GM23338 (cell line): ENCODE data around the gene CNTN5. TPM values are rescaled to one million over a fixed set of nuclear protein-coding genes. Genes with fewer than 3 reads are reported as not detected.

Experiments
- ATAC-seq: fragments of 200-7000 bp; cut with Tn5 transposase; 3 replicates; pipeline ENCODE4 v1.9.1; 2020
- DNase-seq: peaks from one replicate; pipeline ENCODE4 v3.0.0-alpha.2; 2015; ENCODE audit warnings: low spot score
- H2AFZ ChIP-seq: fragments of 200-600 bp; sonication (generic); 2 replicates; pipeline ENCODE4 v1.8.0; 2016; ENCODE audit warnings: antibody characterized with exemption, mild to moderate bottlenecking, moderate library complexity
- H3F3A ChIP-seq: fragments of 200-600 bp; sonication (generic); replicated peaks from 2 replicates; pipeline ENCODE4 v1.8.0; 2017; ENCODE audit warnings: antibody characterized with exemption, mixed run types, low read depth
- H3K27ac ChIP-seq: fragments of 200-600 bp; sonication (generic); 2 replicates; pipeline ENCODE4 v1.6.1; 2016; ENCODE audit warnings: low read depth
- H3K27me3 ChIP-seq: fragments of 200-600 bp; sonication (generic); 2 replicates; pipeline ENCODE4 v1.8.0; 2016; ENCODE audit warnings: mild to moderate bottlenecking, mixed run types, moderate library complexity; ENCODE audit not compliant: insufficient read depth
- H3K36me3 ChIP-seq: fragments of 200-600 bp; sonication (generic); 2 replicates; pipeline ENCODE4 v1.8.0; 2016; ENCODE audit warnings: mild to moderate bottlenecking; ENCODE audit not compliant: insufficient read depth
- H3K4me1 ChIP-seq: fragments of 200-600 bp; sonication (generic); 2 replicates; pipeline ENCODE4 v1.8.0; 2016; ENCODE audit warnings: mild to moderate bottlenecking, moderate library complexity; ENCODE audit not compliant: insufficient read depth
- H3K4me2 ChIP-seq: fragments of 200-600 bp; sonication (generic); 2 replicates; pipeline ENCODE4 v1.7.1; 2017; ENCODE audit warnings: mixed run types
- H3K4me3 ChIP-seq: fragments of 200-600 bp; sonication (generic); 2 replicates; pipeline ENCODE4 v1.6.1; 2016; ENCODE audit warnings: mixed run types
- H3K79me2 ChIP-seq: fragments of 200-600 bp; sonication (generic); replicated peaks from 2 replicates; pipeline ENCODE4 v1.8.0; 2017; ENCODE audit warnings: mild to moderate bottlenecking; ENCODE audit not compliant: insufficient read depth
- H3K9me2 ChIP-seq: fragments of 200-600 bp; sonication (generic); 2 replicates; pipeline ENCODE4 v1.8.0; 2017; ENCODE audit not compliant: insufficient read depth
- H4K20me1 ChIP-seq: fragments of 200-600 bp; sonication (generic); replicated peaks from 2 replicates; pipeline ENCODE4 v1.8.0; 2017; ENCODE audit warnings: mild to moderate bottlenecking; ENCODE audit not compliant: insufficient read depth
- H3K27ac Mint-ChIP-seq: 2 replicates; pipeline ENCODE4 v1.8.0; 2020; ENCODE audit warnings: inconsistent platforms, mild to moderate bottlenecking, moderate library complexity, mixed read lengths
- H3K27me3 Mint-ChIP-seq: 3 replicates; pipeline ENCODE4 v1.8.0; 2022; ENCODE audit warnings: low read depth, mild to moderate bottlenecking, moderate library complexity, mixed read lengths, inconsistent platforms; ENCODE audit not compliant: insufficient read depth, poor library complexity
- H3K36me3 Mint-ChIP-seq: 3 replicates; pipeline ENCODE4 v1.8.0; 2021; ENCODE audit warnings: low read depth, mild to moderate bottlenecking, inconsistent platforms, moderate library complexity, mixed read lengths
- H3K4me1 Mint-ChIP-seq: 3 replicates; pipeline ENCODE4 v1.8.0; 2020; ENCODE audit warnings: mild to moderate bottlenecking, inconsistent platforms, mixed read lengths
- H3K4me3 Mint-ChIP-seq: 3 replicates; pipeline ENCODE4 v1.8.0; 2021; ENCODE audit warnings: moderate library complexity, mild to moderate bottlenecking, inconsistent platforms, mixed read lengths
- H3K9me3 Mint-ChIP-seq: 3 replicates; pipeline ENCODE4 v1.8.0; 2020; ENCODE audit warnings: moderate library complexity, mild to moderate bottlenecking, inconsistent platforms, mixed read lengths
- CREB1 ChIP-seq: fragments of 250-450 bp; sonication (Bioruptor Pico); IDR thresholded peaks from 2 replicates; pipeline ENCODE4 v1.5.0; 2020; ENCODE audit warnings: low read depth, mild to moderate bottlenecking, moderate library complexity
- EZH2 ChIP-seq: fragments of 200-600 bp; sonication (generic); IDR thresholded peaks from one replicate; pipeline ENCODE4 v1.8.0; 2017; ENCODE audit warnings: antibody characterized with exemption, mild to moderate bottlenecking, low read depth; ENCODE audit not compliant: unreplicated experiment
- EZH2phosphoT487 ChIP-seq: fragments of 200-600 bp; sonication (generic); IDR thresholded peaks from one replicate; pipeline ENCODE4 v1.8.1; 2018; ENCODE audit warnings: antibody characterized with exemption; ENCODE audit not compliant: unreplicated experiment
- JUNB ChIP-seq: IDR thresholded peaks from one replicate; pipeline ENCODE4 v1.6.1; 2016; ENCODE audit warnings: antibody characterized with exemption; ENCODE audit not compliant: unreplicated experiment
- NANOG ChIP-seq: IDR thresholded peaks from 2 replicates; pipeline ENCODE4 v1.6.1; 2016; ENCODE audit warnings: antibody characterized with exemption, borderline replicate concordance
- POLR2AphosphoS5 ChIP-seq: IDR thresholded peaks from 2 replicates; pipeline ENCODE4 v1.6.1; 2016; ENCODE audit warnings: antibody characterized with exemption, low read depth
- STAT1 ChIP-seq: IDR thresholded peaks from one replicate; pipeline ENCODE4 v1.6.1; 2016; ENCODE audit warnings: antibody characterized with exemption; ENCODE audit not compliant: unreplicated experiment
- ZNF114 ChIP-seq: fragments of 250-450 bp; sonication (Bioruptor Pico); IDR thresholded peaks from 2 replicates; pipeline ENCODE4 v1.5.0; 2020; ENCODE audit warnings: mild to moderate bottlenecking, moderate library complexity
- ZNF331 ChIP-seq: fragments of 250-450 bp; sonication (Bioruptor Pico); IDR thresholded peaks from 2 replicates; pipeline ENCODE4 v1.5.0; 2020; ENCODE audit warnings: low read depth, mild to moderate bottlenecking, moderate library complexity
- polyA plus RNA-seq: library from polyadenylated mRNA; unstranded; fragments of >200 nt; fragmentation: Nextera tagmentation; extraction: Ambion mirVana; gene quantifications from 2 replicates; pipeline ENCODE4 v1.2.1, GENCODE V29; 2016
- total RNA-seq: library from RNA; depleted of rRNA; stranded (reverse); fragments of >200 nt; shearing (Covaris generic); gene quantifications from 2 replicates; pipeline ENCODE4 v1.2.3, GENCODE V29; 2014
- TF ChIP-seq, protein P1 (sequence below): IDR thresholded peaks from one replicate; pipeline ENCODE4 v1.6.1; 2018; ENCODE audit warnings: antibody characterized with exemption; ENCODE audit not compliant: unreplicated experiment
- TF ChIP-seq, protein P2 (sequence below), 2 experiments: fragments of 200-600 bp in 1 of 2; sonication (generic) in 1 of 2; conservative IDR thresholded peaks; 2 replicates each; pipeline versions ENCODE4 v1.5.1 to v1.6.1; 2016 to 2017; ENCODE audit warnings: antibody characterized with exemption in 2 of 2, low read depth in 2 of 2, mild to moderate bottlenecking in 2 of 2, moderate library complexity in 1 of 2

Gene CNTN5
- total and polyA plus RNA-seq, 2 experiments from 2014 or later, result not detected

DNA sequence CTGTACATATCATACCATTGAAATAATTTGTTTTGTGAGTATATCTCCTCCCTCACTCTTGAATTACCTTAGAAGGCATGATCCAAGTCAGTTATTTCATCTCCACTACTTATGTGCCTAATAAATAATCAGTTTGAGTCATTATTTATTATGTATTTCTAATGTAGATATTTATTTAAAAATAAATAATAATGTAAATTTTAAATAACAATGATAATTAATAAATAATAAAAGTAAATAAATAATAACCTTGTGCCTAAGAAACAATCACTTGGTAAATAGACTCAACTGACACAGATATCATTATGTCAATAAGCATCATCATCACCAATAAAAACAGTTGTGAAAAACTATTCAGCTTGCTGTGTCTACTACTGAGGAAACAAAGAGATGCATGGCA lies 213.8 kb downstream of the CNTN5 start (continued):
- no peak for TF ChIP-seq EZH2phosphoT487
- TF ChIP-seq, protein P1, sequence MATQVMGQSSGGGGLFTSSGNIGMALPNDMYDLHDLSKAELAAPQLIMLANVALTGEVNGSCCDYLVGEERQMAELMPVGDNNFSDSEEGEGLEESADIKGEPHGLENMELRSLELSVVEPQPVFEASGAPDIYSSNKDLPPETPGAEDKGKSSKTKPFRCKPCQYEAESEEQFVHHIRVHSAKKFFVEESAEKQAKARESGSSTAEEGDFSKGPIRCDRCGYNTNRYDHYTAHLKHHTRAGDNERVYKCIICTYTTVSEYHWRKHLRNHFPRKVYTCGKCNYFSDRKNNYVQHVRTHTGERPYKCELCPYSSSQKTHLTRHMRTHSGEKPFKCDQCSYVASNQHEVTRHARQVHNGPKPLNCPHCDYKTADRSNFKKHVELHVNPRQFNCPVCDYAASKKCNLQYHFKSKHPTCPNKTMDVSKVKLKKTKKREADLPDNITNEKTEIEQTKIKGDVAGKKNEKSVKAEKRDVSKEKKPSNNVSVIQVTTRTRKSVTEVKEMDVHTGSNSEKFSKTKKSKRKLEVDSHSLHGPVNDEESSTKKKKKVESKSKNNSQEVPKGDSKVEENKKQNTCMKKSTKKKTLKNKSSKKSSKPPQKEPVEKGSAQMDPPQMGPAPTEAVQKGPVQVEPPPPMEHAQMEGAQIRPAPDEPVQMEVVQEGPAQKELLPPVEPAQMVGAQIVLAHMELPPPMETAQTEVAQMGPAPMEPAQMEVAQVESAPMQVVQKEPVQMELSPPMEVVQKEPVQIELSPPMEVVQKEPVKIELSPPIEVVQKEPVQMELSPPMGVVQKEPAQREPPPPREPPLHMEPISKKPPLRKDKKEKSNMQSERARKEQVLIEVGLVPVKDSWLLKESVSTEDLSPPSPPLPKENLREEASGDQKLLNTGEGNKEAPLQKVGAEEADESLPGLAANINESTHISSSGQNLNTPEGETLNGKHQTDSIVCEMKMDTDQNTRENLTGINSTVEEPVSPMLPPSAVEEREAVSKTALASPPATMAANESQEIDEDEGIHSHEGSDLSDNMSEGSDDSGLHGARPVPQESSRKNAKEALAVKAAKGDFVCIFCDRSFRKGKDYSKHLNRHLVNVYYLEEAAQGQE, result no peak
- TF ChIP-seq, protein P2, sequence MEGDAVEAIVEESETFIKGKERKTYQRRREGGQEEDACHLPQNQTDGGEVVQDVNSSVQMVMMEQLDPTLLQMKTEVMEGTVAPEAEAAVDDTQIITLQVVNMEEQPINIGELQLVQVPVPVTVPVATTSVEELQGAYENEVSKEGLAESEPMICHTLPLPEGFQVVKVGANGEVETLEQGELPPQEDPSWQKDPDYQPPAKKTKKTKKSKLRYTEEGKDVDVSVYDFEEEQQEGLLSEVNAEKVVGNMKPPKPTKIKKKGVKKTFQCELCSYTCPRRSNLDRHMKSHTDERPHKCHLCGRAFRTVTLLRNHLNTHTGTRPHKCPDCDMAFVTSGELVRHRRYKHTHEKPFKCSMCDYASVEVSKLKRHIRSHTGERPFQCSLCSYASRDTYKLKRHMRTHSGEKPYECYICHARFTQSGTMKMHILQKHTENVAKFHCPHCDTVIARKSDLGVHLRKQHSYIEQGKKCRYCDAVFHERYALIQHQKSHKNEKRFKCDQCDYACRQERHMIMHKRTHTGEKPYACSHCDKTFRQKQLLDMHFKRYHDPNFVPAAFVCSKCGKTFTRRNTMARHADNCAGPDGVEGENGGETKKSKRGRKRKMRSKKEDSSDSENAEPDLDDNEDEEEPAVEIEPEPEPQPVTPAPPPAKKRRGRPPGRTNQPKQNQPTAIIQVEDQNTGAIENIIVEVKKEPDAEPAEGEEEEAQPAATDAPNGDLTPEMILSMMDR (conservative IDR thresholded peaks at IDR 0.05; ENCODE audit: low read depth in 2 of 2), result no peak
- TF ChIP-seq NANOG, result no peak
- TF ChIP-seq STAT1, result no peak
- TF ChIP-seq POLR2AphosphoS5, result no peak
- no peak for TF ChIP-seq EZH2
- TF ChIP-seq CREB1 (CRISPR knock-in tag), result no peak
- no peak for TF ChIP-seq JUNB

DNA sequence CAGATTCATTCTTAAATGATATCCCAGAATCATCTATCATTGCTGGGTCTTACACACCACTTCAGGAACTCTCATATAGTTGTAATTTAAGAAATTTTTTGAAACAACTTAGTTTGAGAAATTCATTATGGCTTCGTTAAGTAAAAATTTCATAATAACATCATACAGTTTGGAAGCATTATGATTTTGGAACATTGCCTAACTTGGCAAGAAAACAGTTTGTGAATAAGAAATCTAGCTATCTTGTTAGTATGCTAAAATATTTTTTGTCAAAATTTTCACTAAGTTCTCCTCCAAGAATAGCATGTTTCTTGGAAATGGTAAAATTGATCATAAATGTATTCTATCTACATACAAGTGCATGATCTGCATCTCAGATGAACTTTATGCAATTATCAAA lies 217.7 kb downstream of the CNTN5 start:
- H3K27me3 ChIP-seq, result no peaks in the 10 kb centered on the region
- no peaks in the 10 kb centered on the region for H3F3A ChIP-seq
- ATAC-seq, result no peak
- no peak overlapping the region for H3K4me2 ChIP-seq
- Mint-ChIP-seq H3K27ac (no peak overlapping the region), H3K9me3 (no peaks in the 10 kb centered on the region; the same call in 2 of the 3 replicates), H3K27me3 (no peaks in the 10 kb centered on the region), H3K36me3 (no peaks in the 10 kb centered on the region), H3K4me3 (no peak overlapping the region), H3K4me1 (no peaks in the 10 kb centered on the region)
- no peak overlapping the region for H2AFZ ChIP-seq
- no peaks in the 10 kb centered on the region for H3K4me1 ChIP-seq
- TF ChIP-seq ZNF331 (CRISPR knock-in tag), result no peak
- TF ChIP-seq ZNF114, result no peak
- TF ChIP-seq STAT1, result no peak
- no peaks in the 10 kb centered on the region for H3K79me2 ChIP-seq
- H3K27ac ChIP-seq, result no peak overlapping the region
- no peaks in the 10 kb centered on the region for H4K20me1 ChIP-seq
- H3K9me2 ChIP-seq, result no peaks in the 10 kb centered on the region
- no peak overlapping the region for H3K4me3 ChIP-seq
- DNase-seq, result no peak
- H3K36me3 ChIP-seq, result no peaks in the 10 kb centered on the region
